Erythroblast (primary cell): ENCODE measurements around the gene TRMT10B.

Source experiments
- GATA1 ChIP-seq: IDR thresholded peaks from 2 replicates; pipeline ENCODE4 v1.6.1; 2011; ENCODE audit warnings: low read depth, mild to moderate bottlenecking, control low read depth, low read length, moderate library complexity
- POLR2A ChIP-seq: IDR thresholded peaks from 2 replicates; pipeline ENCODE4 v1.6.1; 2011; ENCODE audit warnings: mild to moderate bottlenecking, low read length

- no peak for TF ChIP-seq POLR2A
- TF ChIP-seq GATA1: no peak
These were observed 21.8 kb downstream of the TRMT10B start for GRCh38 chr9:37775216-37775919.
